ENCODE measurements around the gene NRCAM. TPM values are rescaled to one million over a fixed set of nuclear protein-coding genes. Genes with fewer than 3 reads are reported as not detected.

Gene NRCAM
- total and polyA plus RNA-seq, 3 experiments from 2014 or later, result 0.27 to 1.1 (median 0.74) TPM

DNA sequence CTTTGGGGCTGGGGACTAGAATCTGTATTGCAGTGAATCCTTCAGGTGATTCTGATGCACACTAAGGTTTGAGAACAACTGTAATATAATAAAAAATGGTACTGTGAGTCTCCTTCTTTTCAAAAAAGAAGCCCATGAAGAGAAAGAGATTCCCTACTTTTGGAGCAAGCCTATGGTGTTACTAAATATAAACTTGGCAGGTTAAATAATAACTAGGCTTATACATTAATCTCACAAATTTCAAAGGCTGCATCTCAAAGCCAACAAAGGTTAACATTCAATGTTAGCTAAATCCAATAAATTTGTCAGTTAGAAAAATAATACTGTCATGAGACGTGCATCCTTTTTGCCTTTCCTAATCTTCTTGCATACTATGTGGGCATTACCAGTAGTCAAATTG, 166.4 kb downstream of the NRCAM start:
- no peak for DNase-seq
- H3K36me3 ChIP-seq (ENCODE audit: insufficient read depth, low read length), result no peaks in the 10 kb centered on the region
- no peak overlapping the region for H3K27ac Mint-ChIP-seq
- H3K27ac ChIP-seq (ENCODE audit: low read depth, low read length), result no peak overlapping the region
- no peaks in the 10 kb centered on the region for H3K9me3 ChIP-seq (ENCODE audit: low read length)
- no peaks in the 10 kb centered on the region for H3K27me3 ChIP-seq (ENCODE audit: insufficient read depth, low read length, poor library complexity, severe bottlenecking)
- no peaks in the 10 kb centered on the region for H3K36me3 Mint-ChIP-seq
- CTCF ChIA-PET, result no interaction called here
- H3K27me3 Mint-ChIP-seq, result peaks cover 0 to 15% of the 10 kb centered on the region in 2 donors
- POLR2A ChIA-PET, result no interaction called here
- no peaks in the 10 kb centered on the region for H3K4me1 ChIP-seq (ENCODE audit: insufficient read depth, low read length)
- peaks cover 0 to 5% (median 1%) of the 10 kb centered on the region in 5 donors for H3K9me3 Mint-ChIP-seq
- no peak overlapping the region for H3K4me3 Mint-ChIP-seq
- no peak overlapping the region for H3K4me3 ChIP-seq (ENCODE audit: low read length)
- H3K4me1 Mint-ChIP-seq, result no peaks in the 10 kb centered on the region

DNA sequence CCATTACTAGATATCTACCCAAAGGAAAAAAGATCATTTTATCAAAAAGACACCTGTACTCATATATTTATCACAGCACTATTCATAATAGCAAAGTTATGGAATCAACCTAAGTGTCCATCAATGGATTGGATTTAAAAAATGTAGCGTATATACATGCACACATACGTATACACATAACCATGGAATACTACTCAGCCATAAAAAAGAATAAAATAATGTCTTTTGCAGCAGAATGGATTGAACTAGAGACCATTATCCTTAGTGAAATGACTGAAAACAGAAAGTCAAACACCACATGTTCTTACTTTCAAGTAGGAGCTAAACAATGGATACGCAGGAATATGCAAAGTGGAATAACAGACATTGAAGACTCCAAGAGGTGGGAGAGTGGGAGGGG, 168.4 kb downstream of the NRCAM start:
- Histone ChIP-seq H3K36me3 (ENCODE audit: insufficient read depth, low read length) (no peaks in the 10 kb centered on the region), H3K9me3 (ENCODE audit: low read length) (no peaks in the 10 kb centered on the region), H3K4me1 (ENCODE audit: insufficient read depth, low read length) (no peaks in the 10 kb centered on the region), H3K27ac (ENCODE audit: low read depth, low read length) (no peak overlapping the region), H3K4me3 (ENCODE audit: low read length) (no peak overlapping the region), H3K27me3 (ENCODE audit: insufficient read depth, low read length, poor library complexity, severe bottlenecking) (no peaks in the 10 kb centered on the region)
- peaks cover 0 to 2% (median 0%) of the 10 kb centered on the region in 3 donors for H3K36me3 Mint-ChIP-seq
- no peaks in the 10 kb centered on the region for H3K4me1 Mint-ChIP-seq
- H3K27me3 Mint-ChIP-seq, result peaks cover 4 to 16% of the 10 kb centered on the region in 2 donors
- CTCF ChIA-PET, result no interaction called here
- DNase-seq, result no peak
- H3K27ac Mint-ChIP-seq, result no peak overlapping the region
- H3K4me3 Mint-ChIP-seq, result no peak overlapping the region
- POLR2A ChIA-PET, result no interaction called here
- H3K9me3 Mint-ChIP-seq, result peaks cover 0 to 5% (median 3%) of the 10 kb centered on the region in 5 donors

DNA sequence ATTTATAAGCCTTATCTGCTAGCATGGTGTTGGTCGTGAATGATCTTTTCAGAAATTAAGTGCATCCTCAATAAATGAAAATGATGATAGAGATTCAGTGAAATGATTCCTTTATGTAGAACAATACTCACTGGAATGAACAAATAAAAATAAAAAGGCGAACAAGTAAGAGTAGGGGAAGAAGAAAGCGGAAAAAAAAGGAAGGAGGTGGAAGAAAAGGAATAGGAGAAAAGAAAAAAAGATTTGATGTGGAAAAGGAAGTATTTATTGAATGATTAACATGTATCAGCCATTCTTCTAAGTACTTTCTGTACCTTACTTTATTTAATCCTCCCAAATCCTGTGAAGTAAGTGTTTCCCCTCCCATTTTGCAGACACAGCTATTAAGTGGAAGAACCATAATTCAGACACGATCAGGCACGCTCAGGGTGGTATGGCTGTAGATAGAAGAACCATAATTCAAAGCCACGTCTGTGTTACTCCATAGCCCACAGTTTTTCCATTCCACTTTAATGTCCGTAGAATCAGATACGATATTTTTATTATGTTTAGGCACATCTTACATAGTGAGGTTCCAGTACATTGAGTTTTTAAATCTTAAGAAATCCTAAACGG, 169.8 kb downstream of the NRCAM start:
- no peaks in the 10 kb centered on the region for H3K36me3 ChIP-seq (ENCODE audit: insufficient read depth, low read length)
- no peaks in the 10 kb centered on the region for H3K4me1 ChIP-seq (ENCODE audit: insufficient read depth, low read length)
- no peak overlapping the region for H3K4me3 Mint-ChIP-seq
- CTCF ChIA-PET, result no interaction called here
- no peak overlapping the region for H3K27ac ChIP-seq (ENCODE audit: low read depth, low read length)
- no peaks in the 10 kb centered on the region for H3K4me1 Mint-ChIP-seq
- POLR2A ChIA-PET, result no interaction called here
- H3K27me3 Mint-ChIP-seq, result peaks cover 4 to 17% of the 10 kb centered on the region in 2 donors
- no peak for DNase-seq
- H3K4me3 ChIP-seq (ENCODE audit: low read length), result no peak overlapping the region
- H3K27me3 ChIP-seq (ENCODE audit: insufficient read depth, low read length, poor library complexity, severe bottlenecking), result no peaks in the 10 kb centered on the region
- H3K36me3 Mint-ChIP-seq, result peaks cover 0 to 2% (median 0%) of the 10 kb centered on the region in 3 donors
- no peaks in the 10 kb centered on the region for H3K9me3 ChIP-seq (ENCODE audit: low read length)
- no peak overlapping the region for H3K27ac Mint-ChIP-seq
- peaks cover 0 to 5% (median 3%) of the 10 kb centered on the region in 5 donors for H3K9me3 Mint-ChIP-seq

GRCh38 chr7:108285778-108286177, 170.5 kb downstream of the NRCAM start:
- Histone ChIP-seq H3K36me3 (ENCODE audit: insufficient read depth, low read length) (no peaks in the 10 kb centered on the region), H3K27me3 (ENCODE audit: insufficient read depth, low read length, poor library complexity, severe bottlenecking) (no peaks in the 10 kb centered on the region), H3K9me3 (ENCODE audit: low read length) (no peaks in the 10 kb centered on the region), H3K4me1 (ENCODE audit: insufficient read depth, low read length) (no peaks in the 10 kb centered on the region), H3K27ac (ENCODE audit: low read depth, low read length) (no peak overlapping the region), H3K4me3 (ENCODE audit: low read length) (no peak overlapping the region)
- peaks cover 0 to 7% (median 3%) of the 10 kb centered on the region in 5 donors for H3K9me3 Mint-ChIP-seq
- ChIA-PET CTCF (no interaction called here), POLR2A (no interaction called here)
- no peak overlapping the region for H3K4me3 Mint-ChIP-seq
- DNase-seq, result no peak
- no peaks in the 10 kb centered on the region for H3K4me1 Mint-ChIP-seq
- peaks cover 4 to 20% of the 10 kb centered on the region in 2 donors for H3K27me3 Mint-ChIP-seq
- H3K36me3 Mint-ChIP-seq, result peaks cover 0 to 2% (median 0%) of the 10 kb centered on the region in 3 donors
- H3K27ac Mint-ChIP-seq, result no peak overlapping the region

- Mint-ChIP-seq H3K4me1 (no peaks in the 10 kb centered on the region), H3K27me3 (peaks cover 4 to 24% of the 10 kb centered on the region in 2 donors), H3K4me3 (no peak overlapping the region), H3K9me3 (peaks cover 0 to 7% (median 3%) of the 10 kb centered on the region in 5 donors), H3K27ac (no peak overlapping the region), H3K36me3 (peaks cover 0 to 2% (median 0%) of the 10 kb centered on the region in 3 donors)
- Histone ChIP-seq H3K9me3 (ENCODE audit: low read length) (no peaks in the 10 kb centered on the region), H3K4me3 (ENCODE audit: low read length) (no peak overlapping the region), H3K4me1 (ENCODE audit: insufficient read depth, low read length) (no peaks in the 10 kb centered on the region), H3K27me3 (ENCODE audit: insufficient read depth, low read length, poor library complexity, severe bottlenecking) (no peaks in the 10 kb centered on the region), H3K36me3 (ENCODE audit: insufficient read depth, low read length) (no peaks in the 10 kb centered on the region), H3K27ac (ENCODE audit: low read depth, low read length) (no peak overlapping the region)
- no peak for DNase-seq
- POLR2A ChIA-PET, result no interaction called here
- CTCF ChIA-PET, result no interaction called here
Measured at GRCh38 chr7:108285003-108285368, 171.2 kb downstream of the NRCAM start.

DNA sequence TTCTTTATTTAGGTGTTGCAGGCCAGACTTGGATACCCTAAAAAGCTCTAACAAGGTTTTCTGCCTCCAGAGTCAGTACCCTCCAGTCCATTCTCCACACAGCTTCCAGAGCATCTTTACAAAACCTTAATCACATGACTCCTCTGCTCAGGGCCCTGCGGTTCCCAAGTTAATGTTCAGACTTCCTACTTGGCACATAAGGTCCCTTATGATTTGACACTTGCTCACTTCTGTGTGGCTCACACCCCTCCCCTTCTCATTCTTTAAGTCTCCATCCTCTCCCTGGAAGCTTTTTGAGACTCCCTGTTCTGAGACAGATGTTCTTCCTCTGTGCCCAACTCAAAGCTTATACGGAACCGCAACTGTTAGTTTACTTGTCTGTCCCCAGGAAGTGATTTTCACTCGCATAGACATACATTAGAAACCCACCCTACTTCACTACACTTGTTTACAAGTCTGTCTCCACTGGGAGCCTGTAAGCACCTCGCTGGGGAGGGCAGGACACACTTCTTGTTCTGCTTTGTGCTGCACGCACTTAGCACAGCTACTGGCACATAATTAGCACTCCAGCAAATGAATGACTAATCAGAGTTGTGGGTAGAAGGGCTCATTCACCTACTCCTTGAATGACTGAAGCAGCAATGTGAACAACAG, 171.8 kb downstream of the NRCAM start:
- no peak overlapping the region for H3K4me3 Mint-ChIP-seq
- DNase-seq, result no peak
- H3K27me3 Mint-ChIP-seq, result peaks cover 6 to 26% of the 10 kb centered on the region in 2 donors
- H3K36me3 ChIP-seq (ENCODE audit: insufficient read depth, low read length), result no peaks in the 10 kb centered on the region
- no peaks in the 10 kb centered on the region for H3K4me1 Mint-ChIP-seq
- H3K9me3 ChIP-seq (ENCODE audit: low read length), result no peaks in the 10 kb centered on the region
- peak overlapping the region in 1 of 8 donors; percentile 18 for H3K27ac Mint-ChIP-seq
- ChIA-PET POLR2A (no interaction called here), CTCF (no interaction called here)
- H3K27me3 ChIP-seq (ENCODE audit: insufficient read depth, low read length, poor library complexity, severe bottlenecking), result no peaks in the 10 kb centered on the region
- no peaks in the 10 kb centered on the region for H3K4me1 ChIP-seq (ENCODE audit: insufficient read depth, low read length)
- no peak overlapping the region for H3K27ac ChIP-seq (ENCODE audit: low read depth, low read length)
- H3K9me3 Mint-ChIP-seq, result peaks cover 0 to 7% (median 3%) of the 10 kb centered on the region in 5 donors
- H3K36me3 Mint-ChIP-seq, result peaks cover 0 to 2% (median 0%) of the 10 kb centered on the region in 3 donors
- H3K4me3 ChIP-seq (ENCODE audit: low read length), result no peak overlapping the region

- H3K9me3 Mint-ChIP-seq, result peaks cover 0 to 7% (median 3%) of the 10 kb centered on the region in 5 donors
- H3K4me3 Mint-ChIP-seq, result no peak overlapping the region
- no peaks in the 10 kb centered on the region for H3K36me3 ChIP-seq (ENCODE audit: insufficient read depth, low read length)
- ChIA-PET POLR2A (no interaction called here), CTCF (no interaction called here)
- no peak overlapping the region for H3K27ac Mint-ChIP-seq
- no peaks in the 10 kb centered on the region for H3K27me3 ChIP-seq (ENCODE audit: insufficient read depth, low read length, poor library complexity, severe bottlenecking)
- no peaks in the 10 kb centered on the region for H3K4me1 ChIP-seq (ENCODE audit: insufficient read depth, low read length)
- H3K27me3 Mint-ChIP-seq, result peaks cover 6 to 30% of the 10 kb centered on the region in 2 donors
- no peak overlapping the region for H3K27ac ChIP-seq (ENCODE audit: low read depth, low read length)
- no peak overlapping the region for H3K4me3 ChIP-seq (ENCODE audit: low read length)
- H3K4me1 Mint-ChIP-seq, result no peaks in the 10 kb centered on the region
- H3K36me3 Mint-ChIP-seq, result peaks cover 0 to 2% (median 0%) of the 10 kb centered on the region in 3 donors
- no peaks in the 10 kb centered on the region for H3K9me3 ChIP-seq (ENCODE audit: low read length)
- no peak for DNase-seq
Measured at GRCh38 chr7:108283252-108283651, 173.0 kb downstream of the NRCAM start.

DNA sequence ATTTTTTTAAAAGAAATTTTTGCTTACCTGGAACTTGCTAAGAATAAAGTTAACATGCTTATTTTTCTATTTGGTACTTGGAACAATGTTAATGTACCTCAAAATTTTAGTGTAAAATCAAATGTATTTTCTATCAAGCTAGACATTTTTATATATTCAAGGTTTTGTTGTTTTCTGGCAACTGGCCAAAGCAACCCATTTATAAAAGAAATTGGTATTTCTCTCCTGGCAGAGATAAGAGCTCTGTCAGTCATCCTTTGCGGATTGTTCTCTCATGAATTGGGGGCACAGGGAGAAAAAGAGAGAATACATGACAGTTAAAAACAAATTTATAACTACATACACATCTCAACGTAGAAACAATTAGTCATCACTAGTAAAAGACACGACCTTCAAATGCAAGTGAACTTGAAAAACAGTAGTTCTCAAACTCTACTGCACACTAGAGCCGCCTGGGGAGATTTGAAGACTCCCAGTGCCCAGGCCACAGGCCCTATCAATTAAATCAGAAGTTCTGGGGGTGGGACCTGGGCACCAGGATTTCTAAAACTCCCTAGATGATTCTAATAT, 173.7 kb downstream of the NRCAM start:
- no peaks in the 10 kb centered on the region for H3K4me1 ChIP-seq (ENCODE audit: insufficient read depth, low read length)

More for the DNA sequence above, 173.7 kb downstream of the NRCAM start:
- H3K27ac Mint-ChIP-seq, result no peak overlapping the region
- peaks cover 0 to 2% (median 0%) of the 10 kb centered on the region in 3 donors for H3K36me3 Mint-ChIP-seq
- POLR2A ChIA-PET, result no interaction called here
- H3K9me3 Mint-ChIP-seq, result peaks cover 0 to 4% (median 3%) of the 10 kb centered on the region in 5 donors
- Histone ChIP-seq H3K27me3 (ENCODE audit: insufficient read depth, low read length, poor library complexity, severe bottlenecking) (no peaks in the 10 kb centered on the region), H3K4me3 (ENCODE audit: low read length) (no peak overlapping the region), H3K27ac (ENCODE audit: low read depth, low read length) (no peak overlapping the region), H3K9me3 (ENCODE audit: low read length) (no peaks in the 10 kb centered on the region), H3K36me3 (ENCODE audit: insufficient read depth, low read length) (no peaks in the 10 kb centered on the region)
- CTCF ChIA-PET, result no interaction called here
- no peak for DNase-seq
- no peaks in the 10 kb centered on the region for H3K4me1 Mint-ChIP-seq
- H3K27me3 Mint-ChIP-seq, result peaks cover 6 to 30% of the 10 kb centered on the region in 2 donors
- H3K4me3 Mint-ChIP-seq, result no peak overlapping the region

All from CD8-positive, alpha-beta memory T cell (primary cell).